Astrocyte of the hippocampus (primary cell): Measurements from ENCODE around the gene CCDC127.
"Not testable (repeated sequence)": the region's sequence is repeated elsewhere in the genome, so short reads cannot be mapped to it uniquely, and the experiment has no call there.

Experiments used
- DNase-seq: peaks from one replicate; pipeline ENCODE4 v3.0.0; 2011; ENCODE audit warnings: low read depth, low spot score

CCDC127 gene

GRCh38 chr5:217494-218456, at the start of gene CCDC127, which contains the start of gene SDHA:
Gene CCDC127, minus strand, starts transcription at chr5:218153. Its CDS starts 1,304 bp downstream, at chr5:216849.
Gene SDHA, plus strand, starts transcription at chr5:218320. Its CDS starts 36 bp downstream, at chr5:218356.
- DNase-seq = peak; percentile 99

DNA sequence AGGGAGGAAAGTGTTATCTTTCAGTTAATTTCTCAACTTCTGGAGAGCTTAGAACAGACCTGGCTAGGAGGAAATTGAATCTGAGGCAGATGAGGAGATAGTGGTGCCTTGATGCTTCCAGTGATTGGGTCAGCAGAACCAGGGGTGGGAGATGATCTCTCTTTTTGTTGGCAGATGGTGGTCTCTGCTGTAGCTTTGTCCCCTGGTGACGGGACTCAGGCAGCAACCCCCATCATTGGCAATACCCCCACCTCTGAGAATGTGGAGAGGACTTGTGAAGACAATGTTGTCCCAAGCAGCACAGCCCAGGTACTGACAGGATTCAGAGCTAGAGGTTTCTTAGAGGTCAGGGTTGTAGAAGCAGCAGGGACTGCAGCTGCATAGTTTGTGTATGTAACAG, 49.8 kb upstream of the CCDC127 start:
- DNase-seq = no peak

DNA sequence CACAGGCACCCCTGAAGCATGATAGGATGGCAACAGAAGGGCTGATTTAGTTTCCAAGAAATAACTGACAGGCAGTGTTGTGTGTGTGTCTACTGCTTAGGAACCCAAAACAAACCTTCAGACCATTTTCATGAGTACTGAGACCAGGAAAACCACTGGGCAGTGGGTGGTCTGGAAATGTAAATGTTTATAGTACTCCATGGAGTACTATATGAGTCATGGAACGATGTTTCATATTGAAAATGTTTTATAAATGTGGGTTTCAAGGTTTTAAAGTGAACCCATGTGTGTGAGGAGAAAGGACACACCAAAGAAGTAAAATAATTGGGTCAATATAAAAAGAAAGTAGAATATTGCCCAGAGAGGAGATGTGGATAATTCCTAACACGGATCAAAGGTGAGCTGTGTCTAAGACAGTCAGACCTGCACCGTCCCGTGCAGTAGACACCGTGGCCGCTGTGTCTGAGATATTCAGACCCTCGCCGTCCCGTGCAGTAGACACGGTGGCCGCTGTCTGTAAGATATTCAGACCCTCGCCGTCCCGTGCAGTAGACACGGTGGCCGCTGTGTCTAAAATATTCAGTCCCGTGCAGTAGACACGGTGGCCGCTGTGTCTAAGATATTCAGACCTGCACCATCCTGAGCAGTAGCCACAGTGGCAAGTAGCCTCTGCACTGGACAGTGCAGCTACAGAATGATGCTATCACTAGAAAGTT, 48.5 kb upstream of the CCDC127 start:
- not testable (repeated sequence) for DNase-seq

- DNase-seq = no peak
Observed at GRCh38 chr5:264338-264737, 46.4 kb upstream of the CCDC127 start.

DNA sequence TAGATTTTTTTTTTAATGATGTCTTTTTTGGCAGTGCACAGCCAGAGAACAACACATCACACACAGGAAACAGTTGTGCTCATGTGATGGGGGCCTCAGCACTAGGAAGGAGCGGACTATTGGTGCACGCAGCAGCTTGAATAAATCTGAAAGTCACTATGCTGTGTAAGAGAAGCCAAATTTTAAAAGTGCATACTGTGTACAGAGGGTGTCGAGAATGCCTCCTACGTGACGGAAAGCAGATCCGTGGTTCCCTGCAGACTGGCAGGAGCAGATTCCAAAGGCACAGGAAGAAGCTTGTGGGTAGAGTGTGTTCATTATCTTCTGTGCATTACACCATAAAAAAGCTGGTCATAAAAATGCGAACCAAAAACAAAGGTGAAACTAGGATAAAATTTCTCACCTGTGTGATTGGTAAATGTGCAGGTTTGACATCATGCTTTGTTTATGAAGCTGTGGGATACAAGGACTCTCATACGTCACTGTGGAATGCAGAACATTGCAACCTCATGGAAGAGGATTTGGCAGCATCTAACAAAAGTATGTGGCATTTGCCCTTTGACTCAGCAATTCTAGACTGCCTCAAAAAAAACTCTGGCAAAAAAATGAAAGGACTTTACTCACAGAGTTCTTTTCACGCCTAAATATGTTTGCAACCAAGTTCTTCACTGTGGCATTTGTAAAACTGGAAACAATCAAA, 45.5 kb upstream of the CCDC127 start:
- DNase-seq = peak; percentile 90

DNA sequence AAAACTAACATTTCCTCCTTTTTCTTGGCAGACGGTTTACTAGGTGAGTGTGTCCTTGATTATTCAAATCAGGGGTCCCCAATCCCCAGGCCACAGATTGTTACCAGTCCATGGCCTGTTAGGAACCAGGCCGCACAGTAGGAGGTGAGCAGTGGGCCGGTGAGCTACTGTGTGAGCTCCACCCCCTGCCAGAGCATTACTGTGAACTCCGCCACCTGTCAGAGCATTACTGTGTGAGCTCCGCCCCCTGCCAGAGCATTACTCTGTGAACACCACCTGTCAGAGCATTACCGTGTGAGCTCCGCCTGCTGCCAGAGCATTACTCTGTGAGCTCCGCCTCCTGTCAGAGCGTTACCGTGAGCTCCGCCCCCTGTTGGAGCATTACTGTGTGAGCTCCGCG, 39.2 kb upstream of the CCDC127 start:
- no peak for DNase-seq

DNA sequence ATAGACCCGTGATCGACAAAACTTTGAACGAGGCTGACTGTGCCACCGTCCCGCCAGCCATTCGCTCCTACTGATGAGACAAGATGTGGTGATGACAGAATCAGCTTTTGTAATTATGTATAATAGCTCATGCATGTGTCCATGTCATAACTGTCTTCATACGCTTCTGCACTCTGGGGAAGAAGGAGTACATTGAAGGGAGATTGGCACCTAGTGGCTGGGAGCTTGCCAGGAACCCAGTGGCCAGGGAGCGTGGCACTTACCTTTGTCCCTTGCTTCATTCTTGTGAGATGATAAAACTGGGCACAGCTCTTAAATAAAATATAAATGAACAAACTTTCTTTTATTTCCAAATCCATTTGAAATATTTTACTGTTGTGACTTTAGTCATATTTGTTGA, 38.4 kb upstream of the CCDC127 start:
- DNase-seq = not testable (repeated sequence)

GRCh38 chr5:255116-255515, 37.2 kb upstream of the CCDC127 start:
- not testable (repeated sequence) for DNase-seq

DNA sequence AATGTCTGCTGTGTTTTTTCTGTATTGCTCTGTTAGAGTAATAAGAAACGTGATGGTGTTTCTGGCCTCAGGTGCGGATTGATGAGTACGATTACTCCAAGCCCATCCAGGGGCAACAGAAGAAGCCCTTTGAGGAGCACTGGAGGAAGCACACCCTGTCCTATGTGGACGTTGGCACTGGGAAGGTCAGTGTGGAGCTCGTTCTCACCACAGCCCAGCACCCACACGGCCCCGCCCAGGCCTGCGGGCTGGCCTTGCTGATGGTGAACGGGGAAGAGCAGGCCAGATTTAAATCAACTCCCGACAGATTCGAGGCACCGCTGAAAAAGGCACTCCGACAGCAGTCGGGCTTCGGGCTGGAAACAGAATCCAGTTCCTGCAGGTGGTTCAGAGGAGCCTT, 36.4 kb upstream of the CCDC127 start:
- DNase-seq = not testable (repeated sequence)

DNA sequence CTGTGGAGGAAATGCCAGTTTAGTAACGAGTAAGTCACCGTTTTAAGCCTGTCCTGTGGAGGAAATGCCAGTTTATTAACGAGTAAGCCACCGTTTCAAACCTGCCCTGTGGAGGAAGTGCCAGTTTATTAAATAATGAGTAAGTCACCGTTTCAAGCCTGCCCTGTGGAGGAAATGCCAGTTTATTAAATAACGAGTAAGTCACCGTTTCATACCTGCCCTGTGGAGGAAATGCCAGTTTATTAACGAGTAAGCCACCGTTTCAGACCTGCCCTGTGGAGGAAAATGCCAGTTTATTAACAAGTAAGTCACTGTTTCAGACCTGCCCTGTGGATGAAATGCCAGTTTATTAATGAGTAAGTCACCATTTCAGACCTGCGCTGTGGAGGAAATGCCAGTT, 34.6 kb upstream of the CCDC127 start:
- DNase-seq = no peak

GRCh38 chr5:251975-252374, 34.0 kb upstream of the CCDC127 start:
- DNase-seq = not testable (repeated sequence)

DNA sequence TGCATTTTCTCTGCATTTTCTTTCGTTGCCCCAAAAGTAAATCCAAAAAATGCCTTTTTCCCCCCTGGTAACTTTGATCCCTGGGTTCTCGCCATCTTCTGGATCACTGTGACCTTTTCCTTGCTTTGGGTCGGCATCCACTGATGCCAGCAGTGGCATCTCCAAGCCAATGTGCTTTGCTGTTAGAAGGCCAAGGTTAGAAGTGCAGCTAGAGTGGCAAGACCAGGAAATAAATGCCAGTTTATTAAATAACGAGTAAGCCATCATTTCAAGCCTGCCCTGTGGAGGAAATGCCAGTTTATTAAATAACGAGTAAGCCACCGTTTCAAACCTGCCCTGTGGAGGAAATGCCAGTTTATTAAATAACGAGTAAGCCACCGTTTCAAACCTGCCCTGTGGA, 33.6 kb upstream of the CCDC127 start:
- not testable (repeated sequence) for DNase-seq

- not testable (repeated sequence) for DNase-seq
Observed at GRCh38 chr5:251016-251415, 33.1 kb upstream of the CCDC127 start.

DNA sequence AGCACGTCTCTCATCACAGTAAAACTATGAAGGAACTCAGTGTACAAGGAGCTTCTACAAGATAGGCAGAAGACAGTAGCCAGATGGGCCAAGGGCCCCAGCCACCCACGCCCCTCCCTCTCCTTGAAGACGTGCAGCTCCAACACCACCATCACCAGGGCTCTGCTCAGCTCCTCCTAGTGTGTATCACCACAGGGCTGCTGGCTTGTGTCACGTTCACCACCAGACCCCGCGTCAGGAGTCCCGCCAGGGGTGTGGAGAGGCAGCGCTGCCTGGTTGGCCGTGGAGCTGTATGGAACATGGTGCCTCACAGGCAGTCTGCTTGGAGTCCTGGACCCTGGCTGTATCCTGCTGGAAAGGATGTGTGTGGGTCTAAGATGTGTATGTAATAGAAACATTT, 32.4 kb upstream of the CCDC127 start:
- not testable (repeated sequence) for DNase-seq

GRCh38 chr5:245717-246116, 27.8 kb upstream of the CCDC127 start:
- not testable (repeated sequence) for DNase-seq

- not testable (repeated sequence) for DNase-seq
Observed at GRCh38 chr5:243683-244367, 25.9 kb upstream of the CCDC127 start.

DNA sequence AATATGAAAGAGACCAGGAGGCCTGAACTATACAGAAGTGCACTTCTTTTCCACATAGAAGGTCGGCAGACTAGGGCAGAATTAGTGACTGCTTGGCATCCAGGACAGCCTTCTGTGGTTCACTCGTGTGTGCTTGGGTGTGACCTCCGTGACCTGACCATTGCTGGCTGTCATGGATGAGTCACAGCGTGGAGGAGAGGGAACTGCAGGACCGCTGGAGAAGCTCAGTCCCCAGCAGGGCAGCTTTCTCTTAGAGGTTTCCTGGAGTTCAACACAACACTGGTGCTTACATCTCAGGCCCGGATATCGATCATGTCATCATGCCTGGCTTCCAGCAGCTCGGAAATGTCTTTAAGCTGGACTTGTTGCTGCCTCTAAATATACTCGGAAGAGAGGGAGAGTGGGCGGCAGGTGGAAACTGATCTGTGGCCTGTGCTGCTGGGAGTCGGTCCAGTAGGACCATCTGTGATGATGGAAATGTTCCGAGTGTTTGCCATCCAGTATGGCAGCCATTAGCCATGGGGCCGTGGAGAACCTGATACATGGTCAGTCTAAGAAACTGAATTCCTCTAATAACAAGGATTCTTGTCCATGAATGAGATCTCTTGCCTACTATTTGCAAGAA, 23.2 kb upstream of the CCDC127 start:
- DNase-seq = not testable (repeated sequence)

DNA sequence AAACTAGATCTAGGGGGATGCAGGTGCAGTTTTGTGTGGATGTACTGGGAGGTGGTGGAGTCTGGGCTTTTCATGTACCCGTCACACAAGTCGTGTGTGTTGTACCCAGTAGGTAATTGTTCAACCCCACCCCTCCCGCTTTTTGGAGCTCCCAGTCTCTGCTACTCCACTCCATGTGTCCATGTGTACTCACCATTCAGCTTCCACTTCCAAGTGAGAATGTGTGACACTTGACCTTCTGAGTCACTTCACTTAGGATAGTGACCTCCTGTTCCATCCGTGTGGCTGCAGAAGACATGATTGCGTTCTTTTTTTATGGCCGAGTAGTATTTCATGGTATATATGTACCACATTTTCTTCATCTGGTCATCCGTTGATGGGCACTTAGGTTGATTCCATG, 22.6 kb upstream of the CCDC127 start:
- not testable (repeated sequence) for DNase-seq

DNA sequence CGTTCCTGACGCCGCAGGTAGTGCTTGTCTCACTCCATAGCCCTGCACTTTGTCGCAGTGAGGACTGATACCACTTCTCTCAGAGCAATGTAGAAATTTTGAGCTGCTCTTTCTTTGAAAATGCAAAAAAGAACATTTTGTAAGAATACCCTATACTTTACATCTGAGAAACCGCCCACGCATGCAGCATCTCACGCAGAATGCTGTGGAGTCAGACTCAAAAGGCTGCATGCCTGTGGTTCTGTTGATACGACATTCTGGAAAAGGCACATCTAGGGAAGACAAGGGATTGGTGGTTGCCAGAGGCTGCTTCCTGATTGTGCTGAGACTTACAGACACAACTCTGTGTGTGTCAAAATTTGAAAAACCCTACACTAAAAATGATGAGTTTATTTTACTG, 20.0 kb upstream of the CCDC127 start:
- DNase-seq = peak; percentile 18

DNA sequence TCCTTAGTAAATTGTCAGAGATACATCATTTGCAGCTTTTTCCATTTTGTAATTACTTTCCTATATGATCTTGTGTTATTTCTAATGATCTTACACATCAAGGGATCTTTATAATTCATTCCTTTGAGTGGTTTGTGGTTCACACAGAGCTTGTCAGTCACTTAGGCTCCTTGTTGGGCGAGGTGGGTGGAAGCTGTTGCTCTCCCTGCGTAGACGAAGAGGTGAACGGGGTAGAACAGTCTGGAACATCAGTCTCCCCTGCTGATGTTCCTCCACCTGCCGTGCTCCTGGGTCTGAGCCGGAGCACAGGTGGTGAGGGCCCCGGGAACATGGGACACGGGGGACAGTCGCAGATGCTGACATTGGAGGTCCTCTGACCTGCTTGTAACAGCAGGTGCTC, 17.6 kb upstream of the CCDC127 start:
- not testable (repeated sequence) for DNase-seq

DNA sequence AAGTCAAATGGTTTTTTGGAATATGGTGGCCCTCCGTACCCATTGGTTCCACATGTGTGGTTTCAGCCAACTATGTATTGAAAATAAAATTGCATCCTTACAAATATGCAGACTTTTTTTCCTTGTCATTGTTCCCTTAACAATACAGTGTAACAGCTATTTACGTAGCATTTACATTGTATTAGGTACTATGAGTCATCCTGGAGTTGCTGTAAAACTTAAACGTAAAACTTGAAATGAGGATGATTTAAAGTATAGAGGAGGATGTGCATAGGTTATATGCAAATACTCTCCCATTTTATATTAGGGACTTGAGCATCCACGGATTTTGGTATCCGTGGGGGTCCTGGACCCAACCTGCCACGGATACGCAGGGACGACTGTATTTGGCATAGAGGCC, 16.5 kb upstream of the CCDC127 start:
- DNase-seq = no peak
